H9 (cell line): ENCODE data around the gene SLC16A1. TPM values are rescaled to one million over a fixed set of nuclear protein-coding genes. Genes with fewer than 3 reads are reported as not detected.

Source experiments
- DNase-seq: peaks from one replicate; pipeline ENCODE4 v3.0.0-alpha.2; 2017
- H2AFZ ChIP-seq: one replicate; pipeline ENCODE4 v1.6.1; 2013; ENCODE audit warnings: mild to moderate bottlenecking, low read length, control low read depth, moderate library complexity
- H2AK5ac ChIP-seq: 2 replicates; pipeline ENCODE4 v1.6.1; 2013; ENCODE audit warnings: low read length, control low read depth, mixed read lengths; ENCODE audit not compliant: insufficient read length
- H2BK120ac ChIP-seq: one replicate; pipeline ENCODE4 v1.6.1; 2013; ENCODE audit warnings: low read depth, mild to moderate bottlenecking, low read length, control low read depth, inconsistent platforms; ENCODE audit not compliant: poor library complexity, severe bottlenecking
- H2BK12ac ChIP-seq: 2 replicates; pipeline ENCODE4 v1.6.1; 2013; ENCODE audit warnings: low read length, control low read depth, mixed read lengths, low read depth; ENCODE audit not compliant: insufficient read length
- H2BK15ac ChIP-seq: 2 replicates; pipeline ENCODE4 v1.6.1; 2013; ENCODE audit warnings: low read depth, low read length, control low read depth
- H2BK20ac ChIP-seq: one replicate; pipeline ENCODE4 v1.6.1; 2013; ENCODE audit warnings: low read depth, mild to moderate bottlenecking, low read length, control low read depth, inconsistent platforms; ENCODE audit not compliant: poor library complexity, severe bottlenecking
- H2BK5ac ChIP-seq: 2 replicates; pipeline ENCODE4 v1.6.1; 2013; ENCODE audit warnings: low read length, control low read depth, mixed read lengths; ENCODE audit not compliant: insufficient read length
- H3K14ac ChIP-seq: 2 replicates; pipeline ENCODE4 v1.6.1; 2013; ENCODE audit warnings: low read length, control low read depth; ENCODE audit not compliant: insufficient read depth
- H3K18ac ChIP-seq: 2 replicates; pipeline ENCODE4 v1.6.1; 2013; ENCODE audit warnings: low read depth, mild to moderate bottlenecking, mixed read lengths, low read length, control low read depth; ENCODE audit not compliant: insufficient read length
- H3K23ac ChIP-seq: 2 replicates; pipeline ENCODE4 v1.6.1; 2013; ENCODE audit warnings: low read length, control low read depth, mixed read lengths, low read depth; ENCODE audit not compliant: insufficient read length
- H3K23me2 ChIP-seq: 2 replicates; pipeline ENCODE4 v1.6.1; 2013; ENCODE audit warnings: low read depth, mild to moderate bottlenecking, mixed read lengths, low read length, control low read depth; ENCODE audit not compliant: insufficient read length, poor library complexity, severe bottlenecking
- H3K27ac ChIP-seq: 2 replicates; pipeline ENCODE4 v1.5.1; 2013; ENCODE audit warnings: low read length, control low read depth, mixed read lengths, low read depth; ENCODE audit not compliant: insufficient read length
- H3K27me3 ChIP-seq: 2 replicates; pipeline ENCODE4 v1.6.1; 2013; ENCODE audit warnings: low read length, control low read depth, inconsistent platforms; ENCODE audit not compliant: insufficient read depth
- H3K4ac ChIP-seq: 2 replicates; pipeline ENCODE4 v1.6.1; 2013; ENCODE audit warnings: low read depth, mild to moderate bottlenecking, control low read depth, inconsistent platforms, low read length, moderate library complexity
- H3K4me1 ChIP-seq: 2 replicates; pipeline ENCODE4 v1.6.1; 2013; ENCODE audit warnings: low read length, control low read depth, inconsistent platforms; ENCODE audit not compliant: insufficient read depth
- H3K4me2 ChIP-seq: 2 replicates; pipeline ENCODE4 v1.6.1; 2013; ENCODE audit warnings: low read length, control low read depth, mixed read lengths; ENCODE audit not compliant: insufficient read length, insufficient read depth
- H3K56ac ChIP-seq: 2 replicates; pipeline ENCODE4 v1.6.1; 2013; ENCODE audit warnings: low read depth, mild to moderate bottlenecking, mixed read lengths, low read length, control low read depth; ENCODE audit not compliant: insufficient read length
- H3K79me1 ChIP-seq: 2 replicates; pipeline ENCODE4 v1.6.1; 2013; ENCODE audit warnings: low read depth, mild to moderate bottlenecking, moderate library complexity, low read length, control low read depth, inconsistent platforms; ENCODE audit not compliant: insufficient read depth, poor library complexity, severe bottlenecking
- H3K79me2 ChIP-seq: 2 replicates; pipeline ENCODE4 v1.6.1; 2013; ENCODE audit warnings: low read length, control low read depth, inconsistent platforms; ENCODE audit not compliant: insufficient read depth
- H3K9ac ChIP-seq: 2 replicates; pipeline ENCODE4 v1.6.1; 2013; ENCODE audit warnings: low read length, control low read depth, mixed read lengths; ENCODE audit not compliant: insufficient read length; ENCODE audit errors: extremely low read depth
- H3K9me3 ChIP-seq: one replicate; pipeline ENCODE4 v1.6.1; 2013; ENCODE audit warnings: low read depth, low read length, inconsistent platforms; ENCODE audit not compliant: control insufficient read depth
- H3T11ph ChIP-seq: one replicate; pipeline ENCODE4 v1.6.1; 2013; ENCODE audit warnings: mild to moderate bottlenecking, low read length, control low read depth, inconsistent platforms
- H4K20me1 ChIP-seq: one replicate; pipeline ENCODE4 v1.6.1; 2013; ENCODE audit not compliant: control insufficient read depth, insufficient read length, insufficient read depth
- H4K5ac ChIP-seq: 2 replicates; pipeline ENCODE4 v1.6.1; 2013; ENCODE audit warnings: low read depth, mild to moderate bottlenecking, mixed read lengths, low read length, control low read depth; ENCODE audit not compliant: insufficient read length
- H4K8ac ChIP-seq: replicated peaks from 2 replicates; pipeline ENCODE4 v1.6.1; 2013; ENCODE audit warnings: low read length, control low read depth, mixed read lengths, low read depth; ENCODE audit not compliant: insufficient read length
- H4K91ac ChIP-seq: 2 replicates; pipeline ENCODE4 v1.6.1; 2013; ENCODE audit warnings: low read depth, mild to moderate bottlenecking, moderate library complexity, mixed read lengths, low read length, control low read depth; ENCODE audit not compliant: insufficient read length
- H3K27ac Mint-ChIP-seq, 3 experiments: 2 replicates in 2 of 3; 3 replicates in 1 of 3; pipeline ENCODE4 v1.8.0; 2020 to 2021; ENCODE audit warnings: mixed read lengths in 3 of 3, mild to moderate bottlenecking in 1 of 3, moderate library complexity in 1 of 3
- H3K27me3 Mint-ChIP-seq: 2 replicates; pipeline ENCODE4 v1.8.0; 2021; ENCODE audit warnings: low read depth, mild to moderate bottlenecking, moderate library complexity, mixed read lengths
- H3K36me3 Mint-ChIP-seq, 3 experiments: 2 replicates in 2 of 3; 3 replicates in 1 of 3; pipeline ENCODE4 v1.8.0; 2020 to 2021; ENCODE audit warnings: low read depth in 3 of 3, mixed read lengths in 3 of 3; ENCODE audit not compliant: insufficient read depth in 1 of 3
- H3K4me1 Mint-ChIP-seq, 2 experiments: 2 replicates each; pipeline ENCODE4 v1.8.0; 2020; ENCODE audit warnings: mixed read lengths in 2 of 2
- H3K4me3 Mint-ChIP-seq, 2 experiments: 2 replicates in 1 of 2; 3 replicates in 1 of 2; pipeline ENCODE4 v1.8.0; 2020 to 2021; ENCODE audit warnings: mild to moderate bottlenecking in 2 of 2, mixed read lengths in 2 of 2, moderate library complexity in 1 of 2
- H3K9me3 Mint-ChIP-seq, 2 experiments: 2 replicates in 1 of 2; 3 replicates in 1 of 2; pipeline ENCODE4 v1.8.0; 2020; ENCODE audit warnings: mild to moderate bottlenecking in 2 of 2, mixed read lengths in 2 of 2, moderate library complexity in 1 of 2
- CTCF ChIP-seq: fragments of 200-600 bp; sonication (generic); conservative IDR thresholded peaks from 3 replicates; pipeline ENCODE4 v1.8.0; 2021; ENCODE audit warnings: antibody characterized with exemption, mild to moderate bottlenecking
- WGBS: extraction: QIAGEN DNeasy Blood & Tissue Kit; methylation state at CpG from one replicate; pipeline ENCODE4 v1.1.7; 2013; ENCODE audit warnings: missing lambda C conversion rate, low lambda C conversion rate, mixed read lengths; ENCODE audit not compliant: insufficient read length; ENCODE audit errors: extremely low coverage; 5-methylcytosine and 5-hydroxymethylcytosine counted together
- total RNA-seq: library from RNA; stranded (reverse); gene quantifications from 2 replicates; pipeline ENCODE4 v1.2.1, GENCODE V29; 2021

Gene SLC16A1
- total RNA-seq, 1 experiment from 2014 or later: 381 TPM

DNA sequence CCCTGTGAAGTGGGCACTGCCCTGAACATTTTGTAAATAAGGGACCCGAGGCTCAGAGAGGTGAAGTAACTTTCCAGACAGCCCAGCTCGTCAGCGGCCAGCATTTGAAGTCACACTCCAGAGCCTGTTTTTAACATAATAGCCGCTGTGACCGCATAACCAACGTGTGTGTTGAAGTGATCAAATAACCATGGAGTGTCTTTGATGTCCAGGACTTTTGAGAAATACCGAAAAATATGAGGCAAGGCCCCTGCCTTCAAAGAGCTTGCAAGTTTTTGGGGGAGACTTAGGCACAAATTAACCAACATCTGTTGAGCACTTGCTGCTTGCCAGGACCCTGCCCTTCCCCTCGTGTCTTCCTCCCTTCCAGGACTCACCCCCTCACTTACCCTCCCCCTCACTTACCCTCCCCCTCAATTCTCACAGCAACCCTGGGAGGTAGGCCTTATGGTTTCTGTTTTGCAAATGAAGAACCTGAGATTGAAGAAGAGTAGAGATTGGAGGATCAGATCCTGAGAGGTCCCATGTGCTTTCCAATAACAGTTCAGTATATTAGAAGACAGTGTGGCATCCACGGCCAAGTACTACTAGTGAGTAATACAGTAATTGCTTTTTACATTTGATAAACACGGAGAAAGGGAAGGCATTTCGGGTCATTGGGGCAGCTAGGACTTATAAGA, 1.3 kb upstream of the SLC16A1 start:
- no peak overlapping the region for H3K9ac ChIP-seq
- peaks cover 13% of the 10 kb centered on the region for H3K23me2 ChIP-seq
- Mint-ChIP-seq H3K36me3 (peaks cover 37 to 54% (median 48%) of the 10 kb centered on the region in 3 experiments), H3K27ac (peak overlapping the region; percentile 96 to 99 (median 99)), H3K4me3 (peak overlapping the region; percentile 98 to 99), H3K4me1 (peaks cover 42 to 47% of the 10 kb centered on the region in 2 experiments), H3K9me3 (no peaks in the 10 kb centered on the region; a peak in 1 of 5 replicates), H3K27me3 (no peaks in the 10 kb centered on the region)
- no peaks in the 10 kb centered on the region for H3K9me3 ChIP-seq
- H3K79me2 ChIP-seq: peaks cover 52% of the 10 kb centered on the region
- H4K91ac ChIP-seq: no peak overlapping the region
- H3K14ac ChIP-seq: no peak overlapping the region
- no peak overlapping the region for H2BK12ac ChIP-seq
- H3K27ac ChIP-seq: no peak overlapping the region
- no peak overlapping the region for H2BK20ac ChIP-seq
- no CpG with 5 or more reads among the region's 11 CpGs for WGBS
- H2BK5ac ChIP-seq: no peak overlapping the region
- H3T11ph ChIP-seq: no peak overlapping the region
- no peak for TF ChIP-seq CTCF
- no peaks in the 10 kb centered on the region for H3K27me3 ChIP-seq
- no peak overlapping the region for H4K5ac ChIP-seq
- peaks cover 2% of the 10 kb centered on the region; the same call in 1 of the 2 replicates for H3K4me1 ChIP-seq
- peak overlapping the region; percentile 98 for H3K4me2 ChIP-seq
- H3K79me1 ChIP-seq: no peaks in the 10 kb centered on the region
- no peak overlapping the region for H2BK15ac ChIP-seq
- H4K8ac ChIP-seq: no peak overlapping the region
- H4K20me1 ChIP-seq: no peaks in the 10 kb centered on the region
- H3K56ac ChIP-seq: no peak overlapping the region
- no peak overlapping the region for H3K23ac ChIP-seq
- DNase-seq: peak; percentile 65
- H2BK120ac ChIP-seq: no peak overlapping the region
- H3K4ac ChIP-seq: no peak overlapping the region
- H2AFZ ChIP-seq: no peak overlapping the region
- no peak overlapping the region for H3K18ac ChIP-seq
- no peak overlapping the region for H2AK5ac ChIP-seq
